Uterus (tissue), 4 donors: Measurements from ENCODE around the gene CEBPB. TPM values are rescaled to one million over a fixed set of nuclear protein-coding genes. Genes with fewer than 3 reads are reported as not detected.
A peak's percentile ranks its signal among the peaks of the same experiment; 100 is the strongest.

Experiments used
- DNase-seq, 2 donors: peaks; one replicate each; pipeline ENCODE4 v3.0.0-alpha.2; 2019 to 2020
- H3K27ac ChIP-seq, 2 donors: fragments of 200-600 bp; sonication (generic); 1 replicate in 1 of 2; 2 replicates in 1 of 2; pipeline ENCODE4 v1.5.1; 2016 to 2018
- H3K27me3 ChIP-seq, 2 donors: fragments of 200-600 bp; sonication (generic); one replicate each; pipeline ENCODE4 v1.5.1; 2018 to 2019; ENCODE audit warnings: control low read depth in 1 of 2
- H3K36me3 ChIP-seq, 2 donors: fragments of 200-600 bp; sonication (generic); one replicate each; pipeline ENCODE4 v1.5.1; 2019; ENCODE audit warnings: control low read depth in 1 of 2
- H3K4me1 ChIP-seq, 2 donors: fragments of 200-600 bp; sonication (generic); one replicate each; pipeline ENCODE4 v1.5.1; 2018 to 2019; ENCODE audit warnings: control low read depth in 1 of 2
- H3K4me3 ChIP-seq, 2 donors: fragments of 200-600 bp; sonication (generic); 1 replicate in 1 of 2; 2 replicates in 1 of 2; pipeline ENCODE4 v1.5.1; 2018 to 2019; ENCODE audit warnings: mild to moderate bottlenecking in 1 of 2
- H3K9me3 ChIP-seq, 2 donors: fragments of 200-600 bp; sonication (generic); one replicate each; pipeline ENCODE4 v1.5.1; 2019; ENCODE audit warnings: control low read depth in 1 of 2
- CTCF ChIP-seq, 4 experiments: fragments of 200-600 bp in 2 of 4; fragments of 450-650 bp in 2 of 4; sonication (generic) in 2 of 4; IDR thresholded peaks; one replicate each; pipeline ENCODE4 v1.5.1; 2016 to 2019; ENCODE audit warnings: antibody characterized with exemption in 4 of 4, mild to moderate bottlenecking in 2 of 4, moderate library complexity in 1 of 4
- POLR2A ChIP-seq, 2 donors: fragments of 450-650 bp; IDR thresholded peaks; one replicate each; pipeline ENCODE4 v1.6.1; 2016; ENCODE audit warnings: antibody characterized with exemption in 2 of 2, mild to moderate bottlenecking in 1 of 2, moderate library complexity in 1 of 2
- intact Hi-C: fragments of 100-400 bp; cut with DNase I; formaldehyde crosslinking; loops from one replicate; pipeline ENCODE4 v1.15.1; 2023; ENCODE audit warnings: low total_unique reads
- total RNA-seq, 4 donors: library from RNA; depleted of rRNA in 3 of 4; stranded (reverse); fragments of >200 nt in 3 of 4; gene quantifications; one replicate each; pipeline versions ENCODE4 v1.1.0 to v1.2.4, GENCODE V29; 2014 to 2023
- donor health status: DM: yes; HTN: yes; CAD: no.

The CEBPB gene
- total RNA-seq, 4 donors from 2014 or later: 15.6 to 100 (median 59.9) TPM

GRCh38 chr20:50223039-50224005 lies 32.7 kb downstream of the CEBPB start:
- DNase-seq: no peak
- intact Hi-C loops: no loop called here
- peaks cover 12 to 14% of the 10 kb centered on the region in 2 donors for H3K4me1 ChIP-seq

GRCh38 chr20:50224052-50224451 lies 33.4 kb downstream of the CEBPB start:
- H3K27me3 ChIP-seq: no peaks in the 10 kb centered on the region
- no peaks in the 10 kb centered on the region for H3K9me3 ChIP-seq
- intact Hi-C loops: no loop called here
- no peak for TF ChIP-seq CTCF (IDR thresholded peaks at IDR 0.05)
- no peak for TF ChIP-seq POLR2A (IDR thresholded peaks at IDR 0.05)
- H3K27ac ChIP-seq: peak overlapping the region; percentile 91 to 93
- peaks cover 12 to 14% of the 10 kb centered on the region in 2 donors for H3K4me1 ChIP-seq
- DNase-seq: no peak
- H3K36me3 ChIP-seq: no peaks in the 10 kb centered on the region
- H3K4me3 ChIP-seq: no peak overlapping the region

More at GRCh38 chr20:50223039-50224005, 32.7 kb downstream of the CEBPB start:
- Histone ChIP-seq H3K27ac (peak overlapping the region; percentile 91 to 93), H3K4me3 (no peak overlapping the region), H3K27me3 (no peaks in the 10 kb centered on the region), H3K9me3 (no peaks in the 10 kb centered on the region), H3K36me3 (no peaks in the 10 kb centered on the region)
- TF ChIP-seq CTCF (IDR thresholded peaks at IDR 0.05): no peak

- Histone ChIP-seq H3K27me3 (no peaks in the 10 kb centered on the region), H3K4me1 (peaks cover 12 to 14% of the 10 kb centered on the region in 2 donors), H3K4me3 (no peak overlapping the region), H3K36me3 (no peaks in the 10 kb centered on the region), H3K9me3 (no peaks in the 10 kb centered on the region), H3K27ac (peak overlapping the region; percentile 91 to 93)
- TF ChIP-seq CTCF (IDR thresholded peaks at IDR 0.05) (peak in 2 of 4 experiments; percentile 12 to 33), POLR2A (IDR thresholded peaks at IDR 0.05) (peak in 1 of 2 donors; percentile 32)
- intact Hi-C loops: no loop called here
- peak; percentile 86 to 91 for DNase-seq
Observed at GRCh38 chr20:50224531-50225255, 34.1 kb downstream of the CEBPB start.

GRCh38 chr20:50226093-50226974 lies 35.7 kb downstream of the CEBPB start:
- Histone ChIP-seq H3K9me3 (no peaks in the 10 kb centered on the region), H3K36me3 (no peaks in the 10 kb centered on the region), H3K4me1 (peaks cover 12 to 14% of the 10 kb centered on the region in 2 donors), H3K4me3 (no peak overlapping the region), H3K27ac (peak overlapping the region; percentile 91 to 93), H3K27me3 (no peaks in the 10 kb centered on the region)
- TF ChIP-seq POLR2A (IDR thresholded peaks at IDR 0.05) (peak in 1 of 2 donors; percentile 9), CTCF (IDR thresholded peaks at IDR 0.05) (no peak)
- intact Hi-C loops: no loop called here
- peak; percentile 74 to 87 for DNase-seq
